ENCODE data around the gene STIMATE. TPM values are rescaled to one million over a fixed set of nuclear protein-coding genes. Genes with fewer than 3 reads are reported as not detected.

Gene STIMATE
- total and polyA plus RNA-seq, 9 of the 15 experiments (the other 6 are each of a cell fraction or from before 2014, with no cell fraction given) = 0.14 to 7.7 (median 4.9) TPM

- WGBS (ENCODE audit: insufficient coverage, low coverage, missing lambda C conversion rate) = 12% methylated on average over 7 of the region's 9 CpGs
- Histone ChIP-seq H3K9ac (ENCODE audit: insufficient read depth in 1 of 2, low read depth in 2 of 2, low read length in 2 of 2) (peak overlapping the region in 1 of 2 experiments; percentile 17; a peak in 1 of 4 replicates), H3K4me3 (no peak overlapping the region), H3K27ac (ENCODE audit: extremely low read depth, low read depth, low read length) (no peak overlapping the region), H3K9me3 (replicated peaks; ENCODE audit: control insufficient read depth, insufficient read depth, low read depth, low read length) (no peaks in the 10 kb centered on the region), H3K27me3 (ENCODE audit: control insufficient read depth in 2 of 2, insufficient read depth in 2 of 2, low read length in 2 of 2) (peaks cover 0 to 45% of the 10 kb centered on the region in 2 experiments; a peak in 4 of 5 replicates), H3K9me1 (ENCODE audit: control insufficient read depth, insufficient read depth, low read length) (no peaks in the 10 kb centered on the region), H3K79me2 (ENCODE audit: control insufficient read depth, insufficient read depth, low read length) (no peaks in the 10 kb centered on the region), H2AFZ (ENCODE audit: low read depth, low read length) (no peak overlapping the region), H3K36me3 (ENCODE audit: control insufficient read depth, insufficient read depth, low read length) (no peaks in the 10 kb centered on the region), H3K4me2 (ENCODE audit: insufficient read depth, low read length) (no peak overlapping the region), H3K4me1 (replicated peaks in 1 of 2; ENCODE audit: control insufficient read depth in 2 of 2, insufficient read depth in 2 of 2, low read length in 2 of 2) (peaks cover 15 to 26% of the 10 kb centered on the region in 2 experiments), H4K20me1 (replicated peaks; ENCODE audit: control insufficient read depth, insufficient read depth, low read length) (no peaks in the 10 kb centered on the region; the same call in 1 of the 2 replicates)
- POLR2A ChIA-PET = interaction anchor here (0.5 to 1.2 kb wide), 2 partner anchors 8 to 13 kb away, joined by 3 read pairs; no protein-coding TSS in a partner anchor
- in situ Hi-C loops (cut with MboI) (no loop called here), intact Hi-C loops (cut with micrococcal nuclease) (no loop called here)
- no peak for ATAC-seq
- no TSS peak for BruUV-seq (replicated peaks)
- no peak for TF ChIP-seq FOXK2 (conservative IDR thresholded peaks at IDR 0.05 in 1 of 2, IDR thresholded peaks at IDR 0.05 in 1 of 2; ENCODE audit: low read depth in 2 of 2)
- no peak for TF ChIP-seq IRF9 (tag; IDR thresholded peaks at IDR 0.05)
- TF ChIP-seq CREBBP (IDR thresholded peaks at IDR 0.05; ENCODE audit: low read depth, low read length) = no peak
- CTCF ChIA-PET (ENCODE audit: low intra/inter-chr PET ratio) = no interaction called here
- FAIRE-seq = no peak
- no peak for DNase-seq (ENCODE audit: extremely low read depth in 1 of 4, low spot score in 3 of 4)
These were observed 69.9 kb downstream of the STIMATE start for GRCh38 chr3:52827441-52827840.

GRCh38 chr3:52824037-52824436 is 73.3 kb downstream of the STIMATE start:
- POLR2A ChIA-PET = no interaction called here
- peaks cover 0 to 6% of the 10 kb centered on the region in 2 experiments; a peak in 2 of 5 replicates for H3K4me1 ChIP-seq (replicated peaks in 1 of 2; ENCODE audit: control insufficient read depth in 2 of 2, insufficient read depth in 2 of 2, low read length in 2 of 2)

More at GRCh38 chr3:52824037-52824436, 73.3 kb downstream of the STIMATE start:
- H3K79me2 ChIP-seq (ENCODE audit: control insufficient read depth, insufficient read depth, low read length) = no peaks in the 10 kb centered on the region
- peaks cover 0 to 41% of the 10 kb centered on the region in 2 experiments; a peak in 4 of 5 replicates for H3K27me3 ChIP-seq (ENCODE audit: control insufficient read depth in 2 of 2, insufficient read depth in 2 of 2, low read length in 2 of 2)
- H3K36me3 ChIP-seq (ENCODE audit: control insufficient read depth, insufficient read depth, low read length) = no peaks in the 10 kb centered on the region
- TF ChIP-seq ATF3 (IDR thresholded peaks at IDR 0.05) = peak; percentile 19; the same call in 1 of the 2 replicates
- TF ChIP-seq ATF3 (CRISPR knock-in tag; conservative IDR thresholded peaks at IDR 0.05) = no peak
- TF ChIP-seq CBFB (CRISPR knock-in tag; IDR thresholded peaks at IDR 0.05) = no peak
- no peak overlapping the region for H3K27ac ChIP-seq (ENCODE audit: extremely low read depth, low read depth, low read length)
- H2AFZ ChIP-seq (ENCODE audit: low read depth, low read length) = no peak overlapping the region
- CTCF ChIA-PET (ENCODE audit: low intra/inter-chr PET ratio) = no interaction called here
- FAIRE-seq (no peak), ATAC-seq (no peak), DNase-seq (ENCODE audit: extremely low read depth in 1 of 4, low spot score in 3 of 4) (no peak)
- no TSS peak for BruUV-seq (replicated peaks)
- intact Hi-C loops (cut with micrococcal nuclease) (no loop called here), in situ Hi-C loops (cut with MboI) (no loop called here)
- H3K4me2 ChIP-seq (ENCODE audit: insufficient read depth, low read length) = no peak overlapping the region
- H4K20me1 ChIP-seq (replicated peaks; ENCODE audit: control insufficient read depth, insufficient read depth, low read length) = no peaks in the 10 kb centered on the region; the same call in 1 of the 2 replicates
- H3K9me3 ChIP-seq (replicated peaks; ENCODE audit: control insufficient read depth, insufficient read depth, low read depth, low read length) = no peaks in the 10 kb centered on the region
- WGBS (ENCODE audit: insufficient coverage, low coverage, missing lambda C conversion rate) = 13% methylated on average over 4 of the region's 10 CpGs
- H3K9me1 ChIP-seq (ENCODE audit: control insufficient read depth, insufficient read depth, low read length) = no peaks in the 10 kb centered on the region
- H3K4me3 ChIP-seq = no peak overlapping the region
- no peak overlapping the region for H3K9ac ChIP-seq (ENCODE audit: insufficient read depth in 1 of 2, low read depth in 2 of 2, low read length in 2 of 2)

Measured in K562 (cell line).